Mammary epithelial cell (primary cell): ENCODE measurements around the gene RAD51B.

Source experiments
- CTCF ChIP-seq, 2 donors: IDR thresholded peaks in 1 of 2; conservative IDR thresholded peaks in 1 of 2; 2 replicates each; pipeline ENCODE4 v1.5.1; 2011 to 2012; ENCODE audit warnings: inconsistent platforms in 2 of 2, low read length in 2 of 2, mild to moderate bottlenecking in 2 of 2, control low read depth in 1 of 2, low read depth in 1 of 2; ENCODE audit not compliant: insufficient read depth in 1 of 2; ENCODE audit errors: extremely low read depth in 1 of 2
- EZH2 ChIP-seq: IDR thresholded peaks from 2 replicates; pipeline ENCODE4 v1.6.1; 2012; ENCODE audit warnings: low read length, inconsistent platforms, borderline replicate concordance

GRCh38 chr14:68173227-68173972 lies 353.8 kb downstream of the RAD51B start:
- TF ChIP-seq CTCF (conservative IDR thresholded peaks at IDR 0.05 in 1 of 2, IDR thresholded peaks at IDR 0.05 in 1 of 2; ENCODE audit: extremely low read depth in 1 of 2, insufficient read depth in 1 of 2, low read depth in 1 of 2, low read length in 2 of 2), result no peak
- no peak for TF ChIP-seq EZH2
